ENCODE measurements around the gene CYLD.

Gene CYLD

GRCh38 chr16:50704245-50704644, 37.6 kb upstream of the CYLD start:
- Histone ChIP-seq H3K4me1 (ENCODE audit: insufficient read depth, low read length) (no peaks in the 10 kb centered on the region), H3K27me3 (ENCODE audit: insufficient read depth, low read length) (no peaks in the 10 kb centered on the region), H2AFZ (ENCODE audit: low read depth, low read length) (no peak overlapping the region), H3K4me3 (ENCODE audit: low read length) (no peak overlapping the region), H3K9me3 (ENCODE audit: low read length) (peaks cover 2% of the 10 kb centered on the region), H3K36me3 (ENCODE audit: insufficient read depth, low read length) (no peaks in the 10 kb centered on the region)

GRCh38 chr16:50705436-50706110, 36.3 kb upstream of the CYLD start:
- Histone ChIP-seq H3K4me3 (ENCODE audit: low read length) (no peak overlapping the region), H3K9me3 (ENCODE audit: low read length) (peaks cover 2% of the 10 kb centered on the region), H3K36me3 (ENCODE audit: insufficient read depth, low read length) (no peaks in the 10 kb centered on the region), H3K4me1 (ENCODE audit: insufficient read depth, low read length) (no peaks in the 10 kb centered on the region), H2AFZ (ENCODE audit: low read depth, low read length) (no peak overlapping the region), H3K27me3 (ENCODE audit: insufficient read depth, low read length) (no peaks in the 10 kb centered on the region)

GRCh38 chr16:50706250-50706649, 35.6 kb upstream of the CYLD start:
- Histone ChIP-seq H3K4me3 (ENCODE audit: low read length) (no peak overlapping the region), H3K4me1 (ENCODE audit: insufficient read depth, low read length) (no peaks in the 10 kb centered on the region), H3K27me3 (ENCODE audit: insufficient read depth, low read length) (no peaks in the 10 kb centered on the region)

GRCh38 chr16:50708373-50709060, 33.4 kb upstream of the CYLD start:
- no peak overlapping the region for H2AFZ ChIP-seq (ENCODE audit: low read depth, low read length)
- no peaks in the 10 kb centered on the region for H3K36me3 ChIP-seq (ENCODE audit: insufficient read depth, low read length)
- H3K27me3 ChIP-seq (ENCODE audit: insufficient read depth, low read length): no peaks in the 10 kb centered on the region
- no peaks in the 10 kb centered on the region for H3K4me1 ChIP-seq (ENCODE audit: insufficient read depth, low read length)
- no peak overlapping the region for H3K4me3 ChIP-seq (ENCODE audit: low read length)
- H3K9me3 ChIP-seq (ENCODE audit: low read length): peaks cover 2% of the 10 kb centered on the region

More at GRCh38 chr16:50706250-50706649, 35.6 kb upstream of the CYLD start:
- Histone ChIP-seq H3K36me3 (ENCODE audit: insufficient read depth, low read length) (no peaks in the 10 kb centered on the region), H2AFZ (ENCODE audit: low read depth, low read length) (no peak overlapping the region), H3K9me3 (ENCODE audit: low read length) (peaks cover 2% of the 10 kb centered on the region)

GRCh38 chr16:50709061-50709684, 32.7 kb upstream of the CYLD start:
- Histone ChIP-seq H3K9me3 (ENCODE audit: low read length) (peaks cover 2% of the 10 kb centered on the region), H3K27me3 (ENCODE audit: insufficient read depth, low read length) (no peaks in the 10 kb centered on the region), H2AFZ (ENCODE audit: low read depth, low read length) (no peak overlapping the region), H3K36me3 (ENCODE audit: insufficient read depth, low read length) (no peaks in the 10 kb centered on the region), H3K4me1 (ENCODE audit: insufficient read depth, low read length) (no peaks in the 10 kb centered on the region), H3K4me3 (ENCODE audit: low read length) (no peak overlapping the region)

GRCh38 chr16:50709980-50710379, 31.9 kb upstream of the CYLD start:
- Histone ChIP-seq H3K9me3 (ENCODE audit: low read length) (peaks cover 2% of the 10 kb centered on the region), H3K4me3 (ENCODE audit: low read length) (no peak overlapping the region), H3K4me1 (ENCODE audit: insufficient read depth, low read length) (no peaks in the 10 kb centered on the region), H3K36me3 (ENCODE audit: insufficient read depth, low read length) (no peaks in the 10 kb centered on the region), H2AFZ (ENCODE audit: low read depth, low read length) (no peak overlapping the region), H3K27me3 (ENCODE audit: insufficient read depth, low read length) (no peaks in the 10 kb centered on the region)

GRCh38 chr16:50711040-50711439, 30.8 kb upstream of the CYLD start:
- Histone ChIP-seq H3K27me3 (ENCODE audit: insufficient read depth, low read length) (no peaks in the 10 kb centered on the region), H3K36me3 (ENCODE audit: insufficient read depth, low read length) (no peaks in the 10 kb centered on the region), H3K4me1 (ENCODE audit: insufficient read depth, low read length) (no peaks in the 10 kb centered on the region), H3K4me3 (ENCODE audit: low read length) (no peak overlapping the region), H3K9me3 (ENCODE audit: low read length) (peaks cover under 1% of the 10 kb centered on the region), H2AFZ (ENCODE audit: low read depth, low read length) (no peak overlapping the region)

- H3K36me3 ChIP-seq (ENCODE audit: insufficient read depth, low read length): no peaks in the 10 kb centered on the region
- no peaks in the 10 kb centered on the region for H3K27me3 ChIP-seq (ENCODE audit: insufficient read depth, low read length)
- H2AFZ ChIP-seq (ENCODE audit: low read depth, low read length): no peak overlapping the region
- H3K4me1 ChIP-seq (ENCODE audit: insufficient read depth, low read length): no peaks in the 10 kb centered on the region
- no peak overlapping the region for H3K4me3 ChIP-seq (ENCODE audit: low read length)
- no peaks in the 10 kb centered on the region for H3K9me3 ChIP-seq (ENCODE audit: low read length)
Observed at GRCh38 chr16:50711862-50712559, 29.9 kb upstream of the CYLD start.

GRCh38 chr16:50712560-50712898, 29.4 kb upstream of the CYLD start:
- Histone ChIP-seq H3K27me3 (ENCODE audit: insufficient read depth, low read length) (no peaks in the 10 kb centered on the region), H2AFZ (ENCODE audit: low read depth, low read length) (no peak overlapping the region), H3K4me3 (ENCODE audit: low read length) (no peak overlapping the region), H3K36me3 (ENCODE audit: insufficient read depth, low read length) (no peaks in the 10 kb centered on the region), H3K9me3 (ENCODE audit: low read length) (no peaks in the 10 kb centered on the region), H3K4me1 (ENCODE audit: insufficient read depth, low read length) (no peaks in the 10 kb centered on the region)

GRCh38 chr16:50712956-50713355, 28.9 kb upstream of the CYLD start:
- no peak overlapping the region for H2AFZ ChIP-seq (ENCODE audit: low read depth, low read length)
- no peaks in the 10 kb centered on the region for H3K36me3 ChIP-seq (ENCODE audit: insufficient read depth, low read length)
- no peaks in the 10 kb centered on the region for H3K27me3 ChIP-seq (ENCODE audit: insufficient read depth, low read length)
- no peaks in the 10 kb centered on the region for H3K4me1 ChIP-seq (ENCODE audit: insufficient read depth, low read length)
- no peak overlapping the region for H3K4me3 ChIP-seq (ENCODE audit: low read length)
- no peaks in the 10 kb centered on the region for H3K9me3 ChIP-seq (ENCODE audit: low read length)

GRCh38 chr16:50717091-50717490, 24.8 kb upstream of the CYLD start:
- no peaks in the 10 kb centered on the region for H3K27me3 ChIP-seq (ENCODE audit: insufficient read depth, low read length)
- no peaks in the 10 kb centered on the region for H3K36me3 ChIP-seq (ENCODE audit: insufficient read depth, low read length)
- no peaks in the 10 kb centered on the region for H3K4me1 ChIP-seq (ENCODE audit: insufficient read depth, low read length)
- no peak overlapping the region for H3K4me3 ChIP-seq (ENCODE audit: low read length)
- no peaks in the 10 kb centered on the region for H3K9me3 ChIP-seq (ENCODE audit: low read length)
- no peak overlapping the region for H2AFZ ChIP-seq (ENCODE audit: low read depth, low read length)

- Histone ChIP-seq H3K4me1 (ENCODE audit: insufficient read depth, low read length) (no peaks in the 10 kb centered on the region), H2AFZ (ENCODE audit: low read depth, low read length) (no peak overlapping the region), H3K27me3 (ENCODE audit: insufficient read depth, low read length) (no peaks in the 10 kb centered on the region), H3K4me3 (ENCODE audit: low read length) (no peak overlapping the region), H3K36me3 (ENCODE audit: insufficient read depth, low read length) (no peaks in the 10 kb centered on the region), H3K9me3 (ENCODE audit: low read length) (no peaks in the 10 kb centered on the region)
Observed at GRCh38 chr16:50717494-50717893, 24.4 kb upstream of the CYLD start.

GRCh38 chr16:50718061-50718760, 23.7 kb upstream of the CYLD start:
- H2AFZ ChIP-seq (ENCODE audit: low read depth, low read length): no peak overlapping the region
- no peaks in the 10 kb centered on the region for H3K36me3 ChIP-seq (ENCODE audit: insufficient read depth, low read length)
- no peaks in the 10 kb centered on the region for H3K9me3 ChIP-seq (ENCODE audit: low read length)
- H3K27me3 ChIP-seq (ENCODE audit: insufficient read depth, low read length): no peaks in the 10 kb centered on the region
- no peak overlapping the region for H3K4me3 ChIP-seq (ENCODE audit: low read length)
- no peaks in the 10 kb centered on the region for H3K4me1 ChIP-seq (ENCODE audit: insufficient read depth, low read length)

Data from neuron (in vitro differentiated cells).